ENCODE data around the gene MMADHC.
A peak's percentile ranks its signal among the peaks of the same experiment; 100 is the strongest.
"Not testable (repeated sequence)": the region's sequence is repeated elsewhere in the genome, so short reads cannot be mapped to it uniquely, and the experiment has no call there.

The MMADHC gene

GRCh38 chr2:149594411-149594810 is 6.8 kb upstream of the MMADHC start:
- no peak for DNase-seq

DNA sequence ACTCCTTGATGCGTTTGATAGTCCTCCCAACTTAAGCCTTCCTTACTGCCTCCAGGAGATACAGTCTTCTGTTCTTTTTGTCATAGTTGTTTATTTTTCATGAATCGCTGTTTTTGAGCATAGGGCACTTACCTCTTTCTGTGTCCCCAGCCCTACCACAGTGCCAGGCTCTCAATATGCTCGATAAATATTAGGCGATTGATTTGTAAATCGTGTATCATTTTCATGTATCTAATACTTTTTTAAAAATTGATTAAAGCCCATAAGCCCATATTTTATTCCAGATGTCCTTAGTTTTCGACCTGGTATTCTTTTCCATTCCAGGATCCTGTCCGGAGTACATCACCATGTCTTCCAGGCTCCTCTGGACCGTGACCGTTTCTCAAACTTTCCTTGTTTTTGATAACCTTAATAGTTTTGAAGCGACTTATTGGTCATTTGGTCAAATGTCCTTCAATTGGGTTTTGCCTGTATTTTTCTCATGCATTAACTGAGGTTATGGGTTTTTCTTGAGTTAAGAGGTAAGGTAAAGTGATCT is 444 bp upstream of the MMADHC start:
- DNase-seq: no peak

- no peak for DNase-seq
Observed at GRCh38 chr2:149586898-149587219, 716 bp downstream of the MMADHC start.

- no peak for DNase-seq
Observed at GRCh38 chr2:149586063-149586462, 1.5 kb downstream of the MMADHC start.

GRCh38 chr2:149585166-149585885 is 2.2 kb downstream of the MMADHC start:
- no peak for DNase-seq

GRCh38 chr2:149579972-149580882 is 7.3 kb downstream of the MMADHC start:
- no peak for DNase-seq

GRCh38 chr2:149577269-149577668 is 10.3 kb downstream of the MMADHC start:
- no peak for DNase-seq

- no peak for DNase-seq
Observed at GRCh38 chr2:149575752-149576151, 11.8 kb downstream of the MMADHC start.

- DNase-seq: no peak
Observed at GRCh38 chr2:149575277-149575676, 12.3 kb downstream of the MMADHC start.

DNA sequence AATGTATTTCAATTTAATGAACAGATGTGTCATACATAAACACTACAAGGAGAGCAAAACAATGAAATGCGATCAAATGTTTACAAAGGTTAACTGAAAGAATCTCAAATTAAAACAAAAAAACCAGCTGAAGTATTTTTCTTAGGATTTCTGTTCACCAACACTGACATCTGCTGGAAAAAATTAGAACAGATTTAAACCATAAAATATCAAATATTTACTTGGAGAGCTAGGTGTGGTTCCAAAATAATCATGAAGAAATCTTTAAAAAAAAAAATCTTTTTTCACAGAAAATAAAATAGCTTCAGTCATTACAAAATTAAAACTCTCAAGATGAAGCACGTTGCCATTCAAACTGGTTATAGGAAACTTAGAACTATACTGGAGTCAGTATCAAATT is 13.8 kb downstream of the MMADHC start:
- no peak for DNase-seq

DNA sequence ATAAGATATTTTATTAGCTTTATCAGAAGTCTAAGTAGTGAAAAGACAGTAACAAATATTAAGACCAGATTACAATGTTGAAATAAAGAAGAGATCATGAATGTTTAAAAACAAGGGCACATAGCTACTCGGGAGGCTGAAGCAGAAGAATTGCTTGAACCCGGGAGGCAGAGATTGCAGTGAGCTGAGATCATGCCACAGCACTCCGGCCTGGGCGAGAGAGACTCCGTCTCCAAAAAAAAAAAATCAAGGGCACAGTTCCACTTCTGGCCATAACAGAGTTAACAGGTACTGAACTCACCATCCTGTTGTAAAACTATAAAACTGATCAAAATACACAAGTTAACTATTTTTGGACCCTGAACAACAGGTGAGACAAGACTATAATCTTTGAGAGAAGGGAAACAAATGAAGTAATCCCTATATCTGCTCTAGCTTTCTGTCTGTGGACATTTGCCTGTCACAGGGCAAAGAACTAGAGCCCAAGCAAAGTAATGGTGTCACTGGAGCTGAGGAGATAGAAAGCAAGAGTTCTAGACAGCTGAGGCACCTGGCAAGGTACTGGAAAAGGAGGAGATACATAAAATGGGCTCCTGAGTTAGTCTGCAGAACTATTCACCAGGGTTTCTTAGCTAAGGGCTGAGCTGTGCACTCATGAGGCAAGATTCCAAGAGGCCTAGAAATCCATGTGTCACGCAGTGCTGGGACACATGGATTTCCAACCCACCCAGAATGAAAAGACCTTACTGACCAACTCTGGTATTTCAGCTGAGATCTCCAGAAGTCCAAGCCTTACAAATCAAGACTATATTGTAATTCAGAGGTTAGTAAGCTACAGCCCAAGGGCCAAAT is 15.2 kb downstream of the MMADHC start:
- DNase-seq: no peak

GRCh38 chr2:149568138-149568537 is 19.4 kb downstream of the MMADHC start:
- no peak for DNase-seq

- no peak for DNase-seq
Observed at GRCh38 chr2:149566652-149567051, 20.9 kb downstream of the MMADHC start.

- DNase-seq: not testable (repeated sequence)
Observed at GRCh38 chr2:149565625-149566024, 21.9 kb downstream of the MMADHC start.

GRCh38 chr2:149564983-149565382 is 22.6 kb downstream of the MMADHC start:
- no peak for DNase-seq

DNA sequence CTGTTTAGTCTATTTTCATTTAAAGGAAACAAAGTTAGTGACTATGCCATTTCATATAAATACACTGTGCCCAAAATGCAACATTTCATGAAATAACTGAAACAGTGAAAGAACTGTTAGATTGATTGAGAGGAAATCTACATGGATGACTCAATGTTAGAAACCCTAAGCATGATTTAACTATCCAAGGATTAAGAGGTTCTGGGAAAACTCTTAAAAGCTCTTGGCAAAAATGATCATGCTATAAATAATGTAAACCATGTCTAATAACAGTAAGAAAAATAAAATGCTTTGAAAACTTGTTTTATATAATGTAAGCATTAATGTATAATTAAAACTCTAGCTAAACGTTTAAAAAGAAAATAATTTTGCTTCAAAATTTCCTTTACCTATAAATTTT is 23.5 kb downstream of the MMADHC start:
- no peak for DNase-seq

GRCh38 chr2:149562324-149562723 is 25.3 kb downstream of the MMADHC start:
- DNase-seq: no peak

DNA sequence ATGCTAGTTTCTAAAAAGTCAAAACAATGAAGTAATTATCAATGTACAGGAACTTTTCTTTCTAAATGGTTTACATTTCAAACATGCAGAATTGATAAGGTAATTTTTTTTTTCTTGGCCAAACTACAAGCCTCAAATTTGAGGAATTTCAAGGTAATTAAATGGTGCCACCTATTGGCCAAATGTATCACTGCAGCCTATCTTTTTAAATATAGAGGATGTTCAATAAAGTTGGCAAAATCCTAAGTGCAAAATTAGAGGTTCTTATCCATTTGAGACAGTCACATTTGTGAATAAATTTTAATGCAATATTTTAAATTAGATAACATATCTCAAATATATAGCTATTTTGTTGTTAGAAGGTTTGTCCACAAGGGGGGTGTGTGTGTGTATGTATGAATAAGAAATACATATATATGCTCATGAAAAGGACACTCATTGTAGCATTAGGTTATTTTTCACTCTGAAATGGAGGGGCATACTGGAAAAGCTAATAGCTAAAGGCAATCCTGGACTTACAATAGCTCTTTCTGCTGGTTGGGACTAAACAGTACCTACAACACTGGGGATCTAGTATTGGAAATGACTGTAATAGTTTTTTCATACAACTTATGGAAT is 26.2 kb downstream of the MMADHC start:
- DNase-seq: peak; percentile 11

DNA sequence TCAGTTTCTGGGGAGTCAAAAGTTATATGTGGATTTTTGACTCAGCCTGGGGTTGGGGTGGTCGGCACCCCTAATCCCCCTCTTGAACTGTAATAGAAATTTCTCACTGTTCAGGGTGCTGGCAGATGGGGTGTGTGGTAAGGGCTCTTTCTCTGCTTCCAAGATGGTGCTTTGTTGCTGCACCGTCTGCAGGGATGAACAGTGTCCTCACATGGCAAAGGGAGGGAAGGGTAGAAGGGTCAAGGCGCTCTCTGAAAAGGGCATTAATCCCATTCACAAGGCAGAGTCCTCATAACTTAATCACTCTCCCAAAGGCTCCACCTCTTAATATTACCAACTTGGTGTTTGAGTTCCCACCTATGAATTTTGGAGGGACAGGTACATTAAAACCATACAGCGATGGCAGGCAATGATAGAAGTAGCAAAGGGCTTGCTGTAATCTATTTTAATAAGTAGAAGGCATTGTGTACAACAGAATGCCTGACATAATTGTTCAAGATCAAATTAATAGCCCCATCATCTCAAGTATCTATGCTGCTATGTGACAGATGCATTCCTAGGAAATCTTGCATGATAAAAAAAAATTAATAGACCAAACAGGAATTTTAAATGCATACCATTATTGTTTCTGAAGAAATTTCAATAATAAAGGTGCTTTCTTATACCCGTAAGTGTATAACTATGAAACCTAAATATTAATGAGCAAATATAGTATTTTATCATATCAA is 28.1 kb downstream of the MMADHC start:
- DNase-seq: no peak

- no peak for DNase-seq
Observed at GRCh38 chr2:149556452-149556851, 31.1 kb downstream of the MMADHC start.

GRCh38 chr2:149552830-149553229 is 34.7 kb downstream of the MMADHC start:
- no peak for DNase-seq

- no peak for DNase-seq
Observed at GRCh38 chr2:149552226-149552625, 35.3 kb downstream of the MMADHC start.

All from T-helper 9 cell (primary cell).